ENCODE results near the gene MEF2D.

Gene MEF2D

DNA sequence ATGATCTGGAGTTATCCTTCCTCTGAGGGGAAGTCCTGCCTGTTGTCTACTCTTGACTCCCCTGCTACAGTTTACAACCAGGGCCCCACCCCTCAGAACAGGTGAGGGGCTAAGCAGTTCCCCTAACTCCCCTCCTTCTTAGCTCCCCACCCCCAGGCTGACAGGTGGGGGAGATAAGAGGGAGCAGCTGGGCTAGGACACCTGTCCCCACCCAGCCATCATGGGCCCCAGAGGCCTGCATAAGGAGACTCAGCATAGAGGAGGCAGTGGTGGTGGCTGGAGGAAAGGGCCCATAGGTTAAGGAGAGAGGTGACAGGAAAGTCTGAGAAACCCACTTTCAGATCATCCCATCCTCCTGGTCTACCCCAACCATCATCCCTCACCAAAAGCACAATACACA lies 6.8 kb downstream of the MEF2D start:
- no peak for TF ChIP-seq GABPA (IDR thresholded peaks at IDR 0.05; ENCODE audit: low read depth)
- no peak for TF ChIP-seq SPI1 (IDR thresholded peaks at IDR 0.05; ENCODE audit: borderline replicate concordance, low read depth)
- TF ChIP-seq, protein P1, sequence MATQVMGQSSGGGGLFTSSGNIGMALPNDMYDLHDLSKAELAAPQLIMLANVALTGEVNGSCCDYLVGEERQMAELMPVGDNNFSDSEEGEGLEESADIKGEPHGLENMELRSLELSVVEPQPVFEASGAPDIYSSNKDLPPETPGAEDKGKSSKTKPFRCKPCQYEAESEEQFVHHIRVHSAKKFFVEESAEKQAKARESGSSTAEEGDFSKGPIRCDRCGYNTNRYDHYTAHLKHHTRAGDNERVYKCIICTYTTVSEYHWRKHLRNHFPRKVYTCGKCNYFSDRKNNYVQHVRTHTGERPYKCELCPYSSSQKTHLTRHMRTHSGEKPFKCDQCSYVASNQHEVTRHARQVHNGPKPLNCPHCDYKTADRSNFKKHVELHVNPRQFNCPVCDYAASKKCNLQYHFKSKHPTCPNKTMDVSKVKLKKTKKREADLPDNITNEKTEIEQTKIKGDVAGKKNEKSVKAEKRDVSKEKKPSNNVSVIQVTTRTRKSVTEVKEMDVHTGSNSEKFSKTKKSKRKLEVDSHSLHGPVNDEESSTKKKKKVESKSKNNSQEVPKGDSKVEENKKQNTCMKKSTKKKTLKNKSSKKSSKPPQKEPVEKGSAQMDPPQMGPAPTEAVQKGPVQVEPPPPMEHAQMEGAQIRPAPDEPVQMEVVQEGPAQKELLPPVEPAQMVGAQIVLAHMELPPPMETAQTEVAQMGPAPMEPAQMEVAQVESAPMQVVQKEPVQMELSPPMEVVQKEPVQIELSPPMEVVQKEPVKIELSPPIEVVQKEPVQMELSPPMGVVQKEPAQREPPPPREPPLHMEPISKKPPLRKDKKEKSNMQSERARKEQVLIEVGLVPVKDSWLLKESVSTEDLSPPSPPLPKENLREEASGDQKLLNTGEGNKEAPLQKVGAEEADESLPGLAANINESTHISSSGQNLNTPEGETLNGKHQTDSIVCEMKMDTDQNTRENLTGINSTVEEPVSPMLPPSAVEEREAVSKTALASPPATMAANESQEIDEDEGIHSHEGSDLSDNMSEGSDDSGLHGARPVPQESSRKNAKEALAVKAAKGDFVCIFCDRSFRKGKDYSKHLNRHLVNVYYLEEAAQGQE (IDR thresholded peaks at IDR 0.05; ENCODE audit: insufficient replicate concordance, low read depth): no peak
- TF ChIP-seq, protein P2, sequence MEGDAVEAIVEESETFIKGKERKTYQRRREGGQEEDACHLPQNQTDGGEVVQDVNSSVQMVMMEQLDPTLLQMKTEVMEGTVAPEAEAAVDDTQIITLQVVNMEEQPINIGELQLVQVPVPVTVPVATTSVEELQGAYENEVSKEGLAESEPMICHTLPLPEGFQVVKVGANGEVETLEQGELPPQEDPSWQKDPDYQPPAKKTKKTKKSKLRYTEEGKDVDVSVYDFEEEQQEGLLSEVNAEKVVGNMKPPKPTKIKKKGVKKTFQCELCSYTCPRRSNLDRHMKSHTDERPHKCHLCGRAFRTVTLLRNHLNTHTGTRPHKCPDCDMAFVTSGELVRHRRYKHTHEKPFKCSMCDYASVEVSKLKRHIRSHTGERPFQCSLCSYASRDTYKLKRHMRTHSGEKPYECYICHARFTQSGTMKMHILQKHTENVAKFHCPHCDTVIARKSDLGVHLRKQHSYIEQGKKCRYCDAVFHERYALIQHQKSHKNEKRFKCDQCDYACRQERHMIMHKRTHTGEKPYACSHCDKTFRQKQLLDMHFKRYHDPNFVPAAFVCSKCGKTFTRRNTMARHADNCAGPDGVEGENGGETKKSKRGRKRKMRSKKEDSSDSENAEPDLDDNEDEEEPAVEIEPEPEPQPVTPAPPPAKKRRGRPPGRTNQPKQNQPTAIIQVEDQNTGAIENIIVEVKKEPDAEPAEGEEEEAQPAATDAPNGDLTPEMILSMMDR (IDR thresholded peaks at IDR 0.05; ENCODE audit: insufficient read depth, low read length): no peak
- no peak for TF ChIP-seq POLR2AphosphoS5 (IDR thresholded peaks at IDR 0.05; ENCODE audit: low read depth)
- Histone ChIP-seq H3K4me3 (replicated peaks; ENCODE audit: insufficient read depth, low read length) (peak overlapping the region; percentile 27), H3K27ac (replicated peaks) (peak overlapping the region; percentile 66), H3K27me3 (ENCODE audit: insufficient read depth, poor library complexity, severe bottlenecking) (no peaks in the 10 kb centered on the region)
- peak in 1 of 2 experiments; percentile 47 for DNase-seq (ENCODE audit: low read depth in 1 of 2, low spot score in 1 of 2)

DNA sequence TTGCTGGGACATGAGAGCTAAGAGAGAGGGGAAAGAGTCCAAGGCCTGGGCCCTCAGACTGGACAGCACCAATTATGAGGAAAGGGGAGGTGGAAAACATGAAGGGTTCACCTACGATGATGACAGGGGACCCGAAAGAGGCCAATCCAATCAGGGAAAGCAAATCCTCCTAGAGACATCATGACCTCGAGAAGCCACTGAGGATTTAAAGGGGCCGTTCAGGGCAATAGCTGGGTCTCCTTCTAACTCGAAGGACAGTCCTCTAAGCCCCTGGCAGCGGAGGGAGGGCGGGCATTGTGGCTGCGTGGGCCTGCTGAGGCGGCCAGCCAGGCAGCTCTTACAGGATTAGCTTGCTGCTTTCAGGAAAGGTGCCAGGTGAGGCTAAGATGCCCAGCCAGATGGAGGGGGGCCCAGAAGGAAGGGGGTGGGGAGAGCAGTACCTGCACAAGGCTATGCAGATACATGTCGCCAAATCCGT lies 7.4 kb downstream of the MEF2D start:
- H3K4me3 ChIP-seq (replicated peaks; ENCODE audit: insufficient read depth, low read length): peak overlapping the region; percentile 27
- H3K27me3 ChIP-seq (ENCODE audit: insufficient read depth, poor library complexity, severe bottlenecking): no peaks in the 10 kb centered on the region
- peak in 1 of 2 experiments; percentile 29 for DNase-seq (ENCODE audit: low read depth in 1 of 2, low spot score in 1 of 2)
- peak overlapping the region; percentile 66 for H3K27ac ChIP-seq (replicated peaks)
- TF ChIP-seq, protein P2 (IDR thresholded peaks at IDR 0.05; ENCODE audit: insufficient read depth, low read length): no peak

DNA sequence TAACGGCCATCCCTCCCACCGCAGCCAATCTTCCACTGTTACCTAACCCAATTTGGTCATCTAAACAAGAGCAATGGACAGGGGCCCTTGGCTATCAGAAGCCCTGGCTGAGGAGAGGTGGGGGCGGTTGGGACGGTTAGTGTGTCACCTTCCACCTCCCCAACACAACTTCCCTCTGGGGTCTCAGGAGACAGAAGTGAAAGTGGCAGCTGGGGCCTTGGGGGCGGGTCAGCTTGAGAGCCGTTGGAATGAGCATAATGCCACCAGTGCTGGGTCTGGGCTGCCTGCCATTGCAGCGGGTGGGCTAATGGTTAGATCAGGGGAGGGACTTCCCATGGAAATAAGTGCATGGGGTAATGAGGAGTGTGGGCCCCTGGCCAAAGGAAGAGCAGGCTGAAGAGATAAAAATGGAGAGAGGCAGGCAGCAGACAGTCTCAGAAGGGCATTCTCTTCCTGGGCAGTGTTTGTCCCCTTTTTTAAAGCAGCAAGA lies 7.9 kb downstream of the MEF2D start:
- Histone ChIP-seq H3K4me3 (replicated peaks; ENCODE audit: insufficient read depth, low read length) (0 out of 2 replicates have a peak overlapping the region, but pooled peaks have one; percentile 13), H3K27me3 (ENCODE audit: insufficient read depth, poor library complexity, severe bottlenecking) (no peaks in the 10 kb centered on the region), H3K27ac (replicated peaks) (peak overlapping the region; percentile 66)
- DNase-seq (ENCODE audit: low read depth in 1 of 2, low spot score in 1 of 2): peak; percentile 82 to 88
- TF ChIP-seq GABPA (IDR thresholded peaks at IDR 0.05; ENCODE audit: low read depth): no peak
- TF ChIP-seq SPI1 (IDR thresholded peaks at IDR 0.05; ENCODE audit: borderline replicate concordance, low read depth): peak; percentile 7; the same call in 1 of the 2 replicates
- TF ChIP-seq, protein P2 (IDR thresholded peaks at IDR 0.05; ENCODE audit: insufficient read depth, low read length): no peak
- TF ChIP-seq POLR2AphosphoS5 (IDR thresholded peaks at IDR 0.05; ENCODE audit: low read depth): peak; percentile 27; the same call in 1 of the 2 replicates

DNA sequence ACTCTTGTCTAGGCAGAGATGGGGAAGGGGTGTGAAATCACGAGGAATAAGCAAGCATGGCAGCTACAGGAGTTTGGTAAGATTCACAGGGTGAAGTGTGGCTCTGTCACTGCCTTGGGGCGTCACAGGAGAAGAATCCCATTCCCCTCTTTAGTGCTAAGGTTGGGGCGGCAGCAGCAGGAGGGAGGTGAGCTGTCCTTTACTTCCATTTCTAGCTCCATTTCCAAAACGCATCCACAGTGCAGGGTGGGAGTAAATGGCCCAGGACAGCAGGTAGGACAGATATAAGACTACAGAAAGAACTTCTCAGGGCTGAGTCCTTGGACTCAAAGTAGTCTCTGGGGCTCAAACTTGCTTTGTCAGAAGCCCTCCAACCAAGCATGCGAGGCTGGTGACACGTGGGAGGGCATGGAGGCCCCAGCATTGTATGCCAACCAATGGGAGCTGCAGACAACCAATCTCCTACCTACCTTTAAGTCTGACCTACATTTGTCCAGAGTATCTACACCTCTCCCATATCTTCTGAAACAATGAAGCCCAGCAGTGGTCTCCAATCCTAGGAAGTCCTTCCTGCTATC lies 8.5 kb downstream of the MEF2D start:
- Histone ChIP-seq H3K4me3 (replicated peaks; ENCODE audit: insufficient read depth, low read length) (no peak overlapping the region), H3K27me3 (ENCODE audit: insufficient read depth, poor library complexity, severe bottlenecking) (no peaks in the 10 kb centered on the region), H3K27ac (replicated peaks) (peak overlapping the region; percentile 66)
- DNase-seq (ENCODE audit: low read depth in 1 of 2, low spot score in 1 of 2): peak in 1 of 2 experiments; percentile 37
- TF ChIP-seq POLR2AphosphoS5 (IDR thresholded peaks at IDR 0.05; ENCODE audit: low read depth) (peak; percentile 57), GABPA (IDR thresholded peaks at IDR 0.05; ENCODE audit: low read depth) (no peak)

Measured in HL-60 (cell line).